AG04450 (cell line): ENCODE data around the gene TMEM168. TPM values are rescaled to one million over a fixed set of nuclear protein-coding genes. Genes with fewer than 3 reads are reported as not detected.

Experiments used
- CTCF ChIA-PET: fragments of 300-600, 350-600 bp; formaldehyde crosslinking; extraction: SDS; loops from one replicate; lab custom pipeline; 2022; ENCODE audit warnings: antibody characterized with exemption, inconsistent platforms; lab: Charles Lee
- POLR2A ChIA-PET: fragments of 350-600 bp; formaldehyde crosslinking; extraction: SDS; loops from one replicate; lab custom pipeline; 2021; ENCODE audit warnings: antibody characterized with exemption, inconsistent platforms; lab: Yijun Ruan, JAX
- DNase-seq: peaks from one replicate; pipeline ENCODE4 v3.0.0-alpha.2; 2011; ENCODE audit warnings: low read depth, low spot score
- H3K27ac ChIP-seq: one replicate; pipeline ENCODE4 v1.5.1; 2012; ENCODE audit warnings: low read depth, low read length, control low read depth
- H3K27me3 ChIP-seq: one replicate; pipeline ENCODE4 v1.6.0; 2012; ENCODE audit warnings: low read length; ENCODE audit not compliant: control insufficient read depth, insufficient read depth
- H3K4me3 ChIP-seq: 2 replicates; pipeline ENCODE4 v1.5.1; 2011; ENCODE audit warnings: mild to moderate bottlenecking, low read depth, low read length, control low read depth
- H3K9me3 ChIP-seq: 2 replicates; pipeline ENCODE4 v1.5.1; 2012; ENCODE audit warnings: low read length; ENCODE audit not compliant: control insufficient read depth, insufficient read depth
- polyA plus RNA-seq: library from polyadenylated mRNA; depleted of rRNA; stranded (reverse); fragments of >200 nt; gene quantifications from 2 replicates; pipeline ENCODE4 v1.2.3, GENCODE V29; 2011
- TF ChIP-seq, protein P1 (sequence below): IDR thresholded peaks from 2 replicates; pipeline ENCODE4 v1.5.1; 2011; ENCODE audit warnings: low read depth, low read length, control low read depth, inconsistent platforms

Gene TMEM168
- polyA plus RNA-seq, 1 experiment: 34.9 TPM

DNA sequence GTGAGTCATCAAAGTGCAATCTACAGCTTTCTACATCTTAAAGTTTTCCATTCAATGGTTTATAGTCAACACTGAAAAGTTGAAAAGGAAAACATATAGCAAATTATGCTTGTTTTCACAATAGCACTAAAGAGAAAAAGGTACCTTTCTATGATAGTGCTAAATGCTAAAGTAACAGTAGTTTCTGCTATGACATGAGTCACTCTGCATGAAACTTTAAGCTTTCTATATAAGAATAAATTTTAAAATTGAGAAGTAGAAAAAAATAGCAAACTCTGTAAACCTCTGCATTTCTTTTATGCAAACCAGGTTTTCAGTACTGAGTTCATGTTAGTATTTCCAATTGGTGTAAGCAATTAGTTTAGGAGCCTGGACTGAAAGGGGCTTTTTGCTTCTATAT is 31.2 kb upstream of the TMEM168 start:
- no peaks in the 10 kb centered on the region for H3K27me3 ChIP-seq
- POLR2A ChIA-PET: no interaction called here
- H3K9me3 ChIP-seq: no peaks in the 10 kb centered on the region
- TF ChIP-seq, protein P1, sequence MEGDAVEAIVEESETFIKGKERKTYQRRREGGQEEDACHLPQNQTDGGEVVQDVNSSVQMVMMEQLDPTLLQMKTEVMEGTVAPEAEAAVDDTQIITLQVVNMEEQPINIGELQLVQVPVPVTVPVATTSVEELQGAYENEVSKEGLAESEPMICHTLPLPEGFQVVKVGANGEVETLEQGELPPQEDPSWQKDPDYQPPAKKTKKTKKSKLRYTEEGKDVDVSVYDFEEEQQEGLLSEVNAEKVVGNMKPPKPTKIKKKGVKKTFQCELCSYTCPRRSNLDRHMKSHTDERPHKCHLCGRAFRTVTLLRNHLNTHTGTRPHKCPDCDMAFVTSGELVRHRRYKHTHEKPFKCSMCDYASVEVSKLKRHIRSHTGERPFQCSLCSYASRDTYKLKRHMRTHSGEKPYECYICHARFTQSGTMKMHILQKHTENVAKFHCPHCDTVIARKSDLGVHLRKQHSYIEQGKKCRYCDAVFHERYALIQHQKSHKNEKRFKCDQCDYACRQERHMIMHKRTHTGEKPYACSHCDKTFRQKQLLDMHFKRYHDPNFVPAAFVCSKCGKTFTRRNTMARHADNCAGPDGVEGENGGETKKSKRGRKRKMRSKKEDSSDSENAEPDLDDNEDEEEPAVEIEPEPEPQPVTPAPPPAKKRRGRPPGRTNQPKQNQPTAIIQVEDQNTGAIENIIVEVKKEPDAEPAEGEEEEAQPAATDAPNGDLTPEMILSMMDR: no peak
- H3K27ac ChIP-seq: no peak overlapping the region
- H3K4me3 ChIP-seq: no peak overlapping the region
- DNase-seq: no peak
- CTCF ChIA-PET: no interaction called here

DNA sequence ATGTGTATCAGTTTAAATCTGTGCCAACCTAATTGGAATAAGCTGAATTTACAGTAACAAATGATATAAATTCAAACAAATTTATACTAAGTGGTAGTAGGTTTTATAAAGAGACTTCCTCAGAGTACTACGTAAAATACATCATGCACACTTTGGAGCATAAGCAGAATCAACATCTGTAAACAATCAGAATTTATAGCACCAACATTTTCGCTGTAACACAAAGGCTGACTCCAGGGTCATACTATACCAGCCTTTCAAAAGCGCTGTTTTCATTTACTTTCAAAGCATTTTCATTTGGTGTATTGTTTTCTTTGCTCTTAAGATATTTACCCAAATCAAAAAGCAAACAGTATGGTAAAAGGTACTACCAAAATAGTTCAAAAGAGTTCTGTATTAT is 29.3 kb upstream of the TMEM168 start:
- Histone ChIP-seq H3K27ac (no peak overlapping the region), H3K9me3 (no peaks in the 10 kb centered on the region), H3K4me3 (no peak overlapping the region), H3K27me3 (no peaks in the 10 kb centered on the region)
- POLR2A ChIA-PET: no interaction called here
- CTCF ChIA-PET: no interaction called here
- DNase-seq: no peak
- TF ChIP-seq, protein P1: no peak

DNA sequence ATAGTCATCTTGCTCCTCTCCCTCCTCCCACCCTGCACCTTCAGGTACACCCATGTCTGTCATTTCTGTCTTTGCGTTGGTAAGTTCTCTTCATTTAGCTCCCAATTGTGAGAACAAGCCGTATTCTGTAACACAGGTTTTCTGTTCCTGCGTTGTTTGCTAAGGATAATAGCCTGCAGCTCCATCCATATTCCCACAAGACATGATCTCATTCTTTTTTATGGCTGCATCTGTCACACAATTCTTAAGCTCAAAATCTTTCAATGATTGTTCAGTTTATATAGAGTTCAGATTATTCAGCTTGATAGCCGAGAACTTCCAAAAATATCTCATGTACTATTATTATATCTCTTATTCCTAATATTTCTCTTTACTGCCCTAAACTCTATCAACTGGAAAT is 16.0 kb upstream of the TMEM168 start:
- no peak overlapping the region for H3K4me3 ChIP-seq

DNA sequence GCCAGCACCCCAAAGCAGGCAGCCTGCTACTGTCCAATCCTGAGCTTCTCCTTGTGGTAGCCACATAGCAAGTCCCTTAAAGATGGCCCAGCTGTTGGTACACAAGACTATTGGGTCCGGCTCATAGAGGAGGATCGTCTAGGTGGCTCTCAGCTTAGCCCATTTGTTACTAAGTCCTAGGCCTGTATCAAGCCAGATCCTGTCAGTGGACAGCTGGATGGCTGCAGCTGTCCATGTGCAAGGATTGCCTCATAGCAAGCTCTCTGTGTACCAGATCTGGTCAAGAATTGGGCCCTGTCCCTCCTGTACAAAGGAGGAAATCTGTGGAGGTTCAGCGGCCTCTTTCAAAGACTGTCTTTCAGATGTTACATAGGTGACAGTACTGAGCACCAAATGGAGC is 12.2 kb upstream of the TMEM168 start:
- no peaks in the 10 kb centered on the region for H3K9me3 ChIP-seq
- POLR2A ChIA-PET: no interaction called here

More for the DNA sequence above, 16.0 kb upstream of the TMEM168 start:
- H3K27ac ChIP-seq: no peak overlapping the region
- no peaks in the 10 kb centered on the region for H3K9me3 ChIP-seq
- TF ChIP-seq, protein P1: no peak
- POLR2A ChIA-PET: no interaction called here
- CTCF ChIA-PET: no interaction called here
- no peak for DNase-seq
- H3K27me3 ChIP-seq: no peaks in the 10 kb centered on the region

DNA sequence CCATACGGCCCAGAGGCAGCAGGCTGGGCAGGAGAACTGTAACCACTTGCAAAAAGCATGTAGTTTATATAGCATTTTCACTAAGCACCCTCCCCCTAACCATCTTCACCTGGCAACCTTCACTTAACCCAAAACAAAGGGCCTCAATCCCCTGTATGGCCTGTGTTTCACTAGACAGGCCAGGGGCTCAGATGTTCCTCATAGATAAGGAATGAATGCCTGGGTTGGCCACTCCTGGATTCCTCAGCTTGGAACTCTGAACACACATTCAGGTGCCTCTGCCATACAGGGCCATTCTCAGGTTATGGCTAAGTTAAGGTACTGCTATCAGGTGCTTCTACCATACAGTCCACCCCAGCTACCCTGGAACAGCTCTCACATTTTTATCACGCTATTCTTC is 10.3 kb upstream of the TMEM168 start:
- POLR2A ChIA-PET: no interaction called here
- H3K9me3 ChIP-seq: no peaks in the 10 kb centered on the region
- H3K4me3 ChIP-seq: no peak overlapping the region
- H3K27me3 ChIP-seq: no peaks in the 10 kb centered on the region
- TF ChIP-seq, protein P1: no peak
- CTCF ChIA-PET: no interaction called here
- H3K27ac ChIP-seq: no peak overlapping the region
- DNase-seq: no peak

More for the DNA sequence above, 12.2 kb upstream of the TMEM168 start:
- Histone ChIP-seq H3K27ac (no peak overlapping the region), H3K27me3 (no peaks in the 10 kb centered on the region), H3K4me3 (no peak overlapping the region)
- CTCF ChIA-PET: no interaction called here
- TF ChIP-seq, protein P1: no peak
- DNase-seq: no peak
